Lower lobe of right lung (tissue), 2 donors: Measurements from ENCODE around the gene GPC6. TPM values are rescaled to one million over a fixed set of nuclear protein-coding genes. Genes with fewer than 3 reads are reported as not detected.
A peak's percentile ranks its signal among the peaks of the same experiment; 100 is the strongest.

Experiments used
- ATAC-seq, 2 donors: fragments of 200-7000 bp; cut with Tn5 transposase; one replicate each; pipeline ENCODE4 v1.9.1; 2020 to 2022; ENCODE audit warnings: mild to moderate bottlenecking in 2 of 2, moderate library complexity in 2 of 2
- DNase-seq: peaks from one replicate; pipeline ENCODE4 v3.0.0-alpha.2; 2020
- H3K27ac ChIP-seq: fragments of 200-600 bp; one replicate; pipeline ENCODE4 v1.8.0; 2022
- H3K27me3 ChIP-seq: fragments of 200-600 bp; one replicate; pipeline ENCODE4 v1.8.0; 2022; ENCODE audit warnings: low read depth
- H3K36me3 ChIP-seq: fragments of 200-600 bp; one replicate; pipeline ENCODE4 v1.8.0; 2022; ENCODE audit warnings: mild to moderate bottlenecking
- H3K4me1 ChIP-seq: fragments of 200-600 bp; one replicate; pipeline ENCODE4 v1.8.0; 2022
- H3K4me3 ChIP-seq: fragments of 200-600 bp; one replicate; pipeline ENCODE4 v1.8.0; 2022; ENCODE audit warnings: mild to moderate bottlenecking
- H3K9me3 ChIP-seq: fragments of 200-600 bp; one replicate; pipeline ENCODE4 v1.8.0; 2022
- intact Hi-C: fragments of 100-400 bp; cut with DNase I; formaldehyde crosslinking; loops from one replicate; pipeline ENCODE4 v1.11.0; 2022
- total RNA-seq: library from RNA; stranded (reverse); fragmentation: NEBNext Ultra II Directional; extraction: Animal tissue kit (Norgen Biotek cat#: 25700); gene quantifications from one replicate; pipeline ENCODE4 v1.2.1, GENCODE V29; 2021
- TF ChIP-seq, protein P1 (sequence below): fragments of 200-600 bp; IDR thresholded peaks from one replicate; pipeline ENCODE4 v1.8.0; 2022; ENCODE audit warnings: antibody characterized with exemption, mild to moderate bottlenecking
- donor health status: DM: no; HTN: yes; CAD: no; lungs with severe emphysema.

GPC6 gene
- total RNA-seq, 1 donor from 2014 or later, result 5.5 TPM

DNA sequence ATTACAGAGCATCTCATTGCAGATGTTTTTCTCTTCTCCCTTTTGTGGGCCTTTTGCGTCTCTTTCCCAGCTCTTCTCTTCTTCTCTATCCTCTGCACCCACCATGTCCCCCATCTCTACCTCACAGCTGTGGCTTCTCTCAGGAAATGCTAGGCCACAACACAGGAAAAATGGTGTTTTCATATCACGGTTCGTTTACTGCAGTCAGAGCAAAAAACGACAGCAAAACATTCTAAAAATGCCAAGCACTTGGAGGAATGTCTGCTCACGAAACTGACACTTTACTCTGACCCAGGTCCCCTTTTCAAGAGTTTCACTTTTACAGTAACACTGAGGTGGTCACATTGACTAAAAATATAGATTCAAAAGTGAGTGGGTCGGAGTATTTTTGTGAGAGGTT is 1100.7 kb downstream of the GPC6 start:
- Histone ChIP-seq H3K4me1 (peaks cover 7% of the 10 kb centered on the region), H3K9me3 (no peaks in the 10 kb centered on the region), H3K27ac (no peak overlapping the region), H3K4me3 (no peak overlapping the region), H3K36me3 (no peaks in the 10 kb centered on the region), H3K27me3 (no peaks in the 10 kb centered on the region)
- no peak for ATAC-seq
- no peak for DNase-seq
- TF ChIP-seq, protein P1, sequence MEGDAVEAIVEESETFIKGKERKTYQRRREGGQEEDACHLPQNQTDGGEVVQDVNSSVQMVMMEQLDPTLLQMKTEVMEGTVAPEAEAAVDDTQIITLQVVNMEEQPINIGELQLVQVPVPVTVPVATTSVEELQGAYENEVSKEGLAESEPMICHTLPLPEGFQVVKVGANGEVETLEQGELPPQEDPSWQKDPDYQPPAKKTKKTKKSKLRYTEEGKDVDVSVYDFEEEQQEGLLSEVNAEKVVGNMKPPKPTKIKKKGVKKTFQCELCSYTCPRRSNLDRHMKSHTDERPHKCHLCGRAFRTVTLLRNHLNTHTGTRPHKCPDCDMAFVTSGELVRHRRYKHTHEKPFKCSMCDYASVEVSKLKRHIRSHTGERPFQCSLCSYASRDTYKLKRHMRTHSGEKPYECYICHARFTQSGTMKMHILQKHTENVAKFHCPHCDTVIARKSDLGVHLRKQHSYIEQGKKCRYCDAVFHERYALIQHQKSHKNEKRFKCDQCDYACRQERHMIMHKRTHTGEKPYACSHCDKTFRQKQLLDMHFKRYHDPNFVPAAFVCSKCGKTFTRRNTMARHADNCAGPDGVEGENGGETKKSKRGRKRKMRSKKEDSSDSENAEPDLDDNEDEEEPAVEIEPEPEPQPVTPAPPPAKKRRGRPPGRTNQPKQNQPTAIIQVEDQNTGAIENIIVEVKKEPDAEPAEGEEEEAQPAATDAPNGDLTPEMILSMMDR, result no peak
- intact Hi-C loops, result no loop called here

DNA sequence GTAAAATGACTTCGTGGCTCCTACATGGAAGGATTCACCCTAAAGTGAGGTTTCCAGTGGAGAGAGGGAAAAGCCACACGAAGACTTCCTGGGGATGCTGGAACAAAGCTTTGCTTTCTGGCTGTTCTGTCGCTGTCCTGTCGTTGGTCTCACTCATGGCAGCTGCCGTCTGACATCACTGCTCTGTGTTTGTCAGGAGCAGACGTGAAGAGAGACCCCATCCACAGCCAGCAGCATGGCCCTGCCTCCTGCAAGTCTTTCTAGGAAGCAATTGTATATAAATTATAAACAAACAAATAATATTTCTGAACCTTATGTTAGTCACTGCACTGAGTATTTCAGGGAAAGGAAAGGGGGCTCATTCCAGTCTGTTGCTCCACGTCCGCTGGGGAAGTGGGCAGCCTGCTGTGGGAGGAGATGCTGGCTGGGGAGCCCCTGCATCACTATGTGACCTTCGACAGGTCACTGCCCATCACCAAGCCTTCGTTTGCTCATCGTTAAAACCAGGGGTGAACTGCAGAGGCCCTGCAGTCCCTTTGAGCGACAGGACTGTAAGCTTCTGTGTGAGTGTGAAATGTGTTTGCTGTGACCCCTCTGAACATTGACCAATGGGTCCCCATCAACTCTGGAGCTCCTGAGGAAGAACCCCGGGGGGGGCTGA is 1101.9 kb downstream of the GPC6 start:
- Histone ChIP-seq H3K9me3 (no peaks in the 10 kb centered on the region), H3K27me3 (no peaks in the 10 kb centered on the region), H3K36me3 (no peaks in the 10 kb centered on the region), H3K4me3 (no peak overlapping the region), H3K4me1 (peaks cover 7% of the 10 kb centered on the region), H3K27ac (no peak overlapping the region)
- TF ChIP-seq, protein P1, result no peak
- ATAC-seq (no peak), DNase-seq (no peak)
- intact Hi-C loops, result no loop called here

DNA sequence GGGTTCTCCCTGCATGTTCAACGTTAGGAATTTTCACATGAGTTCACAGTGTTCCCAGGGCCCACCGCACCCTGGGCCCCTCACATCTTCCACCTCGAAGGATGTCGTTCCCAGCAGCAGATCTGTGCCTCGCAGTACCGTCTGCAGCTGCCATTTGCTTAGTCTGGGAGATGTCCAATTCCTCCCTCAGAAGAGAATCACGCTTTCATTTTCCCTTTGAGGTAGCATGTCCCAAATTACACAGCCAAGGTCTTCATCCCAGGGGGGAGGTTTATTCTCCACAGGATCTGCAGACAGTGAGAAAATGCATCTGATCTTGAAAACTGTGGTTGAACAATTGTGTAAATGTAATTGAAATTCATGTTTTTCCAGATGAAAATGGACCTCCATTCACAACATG is 1102.7 kb downstream of the GPC6 start:
- Histone ChIP-seq H3K36me3 (no peaks in the 10 kb centered on the region), H3K27me3 (no peaks in the 10 kb centered on the region), H3K9me3 (no peaks in the 10 kb centered on the region), H3K4me1 (peaks cover 7% of the 10 kb centered on the region), H3K4me3 (no peak overlapping the region), H3K27ac (no peak overlapping the region)
- TF ChIP-seq, protein P1, result no peak
- intact Hi-C loops, result no loop called here
- no peak for DNase-seq
- no peak for ATAC-seq

DNA sequence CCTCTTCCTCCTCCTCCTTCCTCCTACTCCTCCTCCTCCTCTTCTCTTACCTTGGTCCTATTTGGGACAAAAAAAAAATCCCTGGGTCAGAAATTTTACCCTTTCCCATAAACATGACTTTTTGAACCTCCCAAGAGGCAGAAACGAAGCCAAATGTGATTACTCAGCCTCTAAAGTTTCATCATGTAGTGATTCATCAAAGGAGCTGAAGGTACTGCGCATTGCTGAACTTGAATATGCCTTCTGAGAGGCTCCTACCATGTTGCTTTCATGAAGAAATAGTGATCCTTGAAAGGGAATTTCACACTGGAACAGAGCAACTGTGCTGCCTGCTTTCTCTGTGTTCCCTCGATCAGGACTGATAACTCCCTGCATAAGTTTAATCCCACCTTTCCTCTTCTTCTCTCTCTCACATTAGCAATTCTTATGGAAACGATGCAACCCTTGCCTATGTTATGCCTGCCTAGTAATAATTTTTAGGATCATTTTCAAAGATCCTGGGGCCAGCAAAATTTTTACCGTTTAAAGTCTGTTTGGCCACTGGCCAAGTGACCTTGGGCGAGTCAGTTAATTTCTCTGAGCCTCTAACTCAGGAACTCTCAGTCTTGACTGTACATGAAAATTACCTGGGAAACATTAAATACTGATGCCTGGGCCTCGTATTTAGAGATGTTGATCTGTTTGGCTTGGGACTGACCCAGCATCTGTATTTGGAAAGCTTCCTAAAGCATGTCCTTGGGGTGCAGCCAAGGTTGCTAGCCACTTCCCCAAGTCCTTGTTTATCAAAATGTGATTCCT is 1103.3 kb downstream of the GPC6 start:
- no peaks in the 10 kb centered on the region for H3K36me3 ChIP-seq
- H3K27ac ChIP-seq, result no peak overlapping the region
- intact Hi-C loops, result no loop called here
- H3K4me3 ChIP-seq, result no peak overlapping the region
- ATAC-seq (peak in 1 of 2 donors; percentile 66), DNase-seq (no peak)
- peaks cover 7% of the 10 kb centered on the region for H3K4me1 ChIP-seq
- no peaks in the 10 kb centered on the region for H3K9me3 ChIP-seq
- H3K27me3 ChIP-seq, result no peaks in the 10 kb centered on the region
- TF ChIP-seq, protein P1, result no peak

DNA sequence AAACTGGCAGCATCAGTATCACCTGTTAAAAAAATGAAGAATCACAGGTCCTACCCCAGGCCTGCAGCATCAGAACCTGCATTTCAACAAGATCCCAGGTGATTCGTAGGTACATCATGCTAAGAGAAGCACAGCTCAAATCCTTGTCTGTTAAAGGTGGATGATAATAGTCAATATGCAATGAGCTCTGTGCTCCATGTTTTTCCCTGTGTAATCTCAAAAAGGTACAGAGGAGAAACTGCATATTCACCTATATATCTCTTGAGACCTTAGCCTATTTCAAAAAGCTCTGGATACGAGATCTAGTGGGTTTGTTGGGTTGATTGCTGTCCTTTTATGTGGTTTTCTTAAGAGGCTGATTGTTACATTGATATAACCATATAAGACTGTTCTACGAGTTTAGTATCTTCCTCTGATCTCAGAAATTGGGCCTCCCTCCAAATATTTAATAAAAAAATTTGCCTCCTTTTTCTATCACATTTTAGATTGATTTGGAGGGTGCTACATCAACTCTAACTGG is 1104.0 kb downstream of the GPC6 start:
- Histone ChIP-seq H3K27me3 (no peaks in the 10 kb centered on the region), H3K4me3 (no peak overlapping the region), H3K36me3 (no peaks in the 10 kb centered on the region), H3K27ac (no peak overlapping the region), H3K4me1 (peaks cover 7% of the 10 kb centered on the region), H3K9me3 (no peaks in the 10 kb centered on the region)
- ATAC-seq, result no peak
- TF ChIP-seq, protein P1, result no peak
- no peak for DNase-seq
- intact Hi-C loops, result no loop called here
